Activated CD4-positive, alpha-beta T cell treated with anti-CD3 and anti-CD28 coated beads, Interleukin-2, Interleukin-6, amounts not matched to agents 100 ng/mL and 50 ng/mL, durations not matched to agents 16 hours and 8 hours (primary cell): Measurements from ENCODE around the gene CDC42EP5.
A peak's percentile ranks its signal among the peaks of the same experiment; 100 is the strongest.
"Not testable (repeated sequence)": the region's sequence is repeated elsewhere in the genome, so short reads cannot be mapped to it uniquely, and the experiment has no call there.

Experiments used
- DNase-seq: peaks from one replicate; pipeline ENCODE4 v3.0.0-alpha.2; 2020

The CDC42EP5 gene

GRCh38 chr19:54489341-54489740, 16.2 kb upstream of the CDC42EP5 start:
- no peak for DNase-seq

GRCh38 chr19:54485851-54486250, 12.8 kb upstream of the CDC42EP5 start:
- no peak for DNase-seq

GRCh38 chr19:54484451-54484850, 11.4 kb upstream of the CDC42EP5 start:
- no peak for DNase-seq

GRCh38 chr19:54482889-54483288, 9.8 kb upstream of the CDC42EP5 start:
- no peak for DNase-seq

GRCh38 chr19:54481326-54481930, 8.3 kb upstream of the CDC42EP5 start:
- peak; percentile 52 for DNase-seq

GRCh38 chr19:54480051-54480450, 7.0 kb upstream of the CDC42EP5 start:
- no peak for DNase-seq

- DNase-seq, result peak; percentile 47
These were observed 5.7 kb upstream of the CDC42EP5 start for GRCh38 chr19:54478677-54479266.

GRCh38 chr19:54477650-54478049, 4.6 kb upstream of the CDC42EP5 start:
- no peak for DNase-seq

- no peak for DNase-seq
These were observed 2.6 kb upstream of the CDC42EP5 start for GRCh38 chr19:54475706-54476105.

- no peak for DNase-seq
These were observed 836 bp upstream of the CDC42EP5 start for GRCh38 chr19:54473892-54474372.

- DNase-seq, result no peak
These were observed 1.9 kb downstream of the CDC42EP5 start for GRCh38 chr19:54470991-54471782.

- no peak for DNase-seq
These were observed 2.7 kb downstream of the CDC42EP5 start for GRCh38 chr19:54470276-54470887.

GRCh38 chr19:54469496-54469934, 3.6 kb downstream of the CDC42EP5 start:
- DNase-seq, result no peak

GRCh38 chr19:54466110-54466480, 7.0 kb downstream of the CDC42EP5 start:
- not testable (repeated sequence) for DNase-seq

- DNase-seq, result no peak
These were observed 7.5 kb downstream of the CDC42EP5 start for GRCh38 chr19:54465426-54466109.

GRCh38 chr19:54464630-54465425, 8.3 kb downstream of the CDC42EP5 start:
- peak; percentile 90 for DNase-seq

GRCh38 chr19:54464044-54464629, 9.0 kb downstream of the CDC42EP5 start:
- DNase-seq, result peak; percentile 92

- peak; percentile 98 for DNase-seq
These were observed 9.5 kb downstream of the CDC42EP5 start, which contains the start of gene LENG9 for GRCh38 chr19:54463531-54464043. Gene LENG9, minus strand, starts transcription at chr19:54463778. Its CDS starts 252 bp downstream, at chr19:54463526.

GRCh38 chr19:54462655-54463530, 10.2 kb downstream of the CDC42EP5 start:
- peak; percentile 70 for DNase-seq

- no peak for DNase-seq
These were observed 10.9 kb downstream of the CDC42EP5 start for GRCh38 chr19:54462047-54462654.
